ENCODE results near the gene STBD1. TPM values are rescaled to one million over a fixed set of nuclear protein-coding genes. Genes with fewer than 3 reads are reported as not detected.

Gene STBD1
- total and polyA plus RNA-seq, 4 donors: 10.3 to 42.5 (median 30.3) TPM

- no peak for TF ChIP-seq JUND (IDR thresholded peaks at IDR 0.05)
- TF ChIP-seq SP1 (IDR thresholded peaks at IDR 0.05): no peak
- TF ChIP-seq, protein P1, sequence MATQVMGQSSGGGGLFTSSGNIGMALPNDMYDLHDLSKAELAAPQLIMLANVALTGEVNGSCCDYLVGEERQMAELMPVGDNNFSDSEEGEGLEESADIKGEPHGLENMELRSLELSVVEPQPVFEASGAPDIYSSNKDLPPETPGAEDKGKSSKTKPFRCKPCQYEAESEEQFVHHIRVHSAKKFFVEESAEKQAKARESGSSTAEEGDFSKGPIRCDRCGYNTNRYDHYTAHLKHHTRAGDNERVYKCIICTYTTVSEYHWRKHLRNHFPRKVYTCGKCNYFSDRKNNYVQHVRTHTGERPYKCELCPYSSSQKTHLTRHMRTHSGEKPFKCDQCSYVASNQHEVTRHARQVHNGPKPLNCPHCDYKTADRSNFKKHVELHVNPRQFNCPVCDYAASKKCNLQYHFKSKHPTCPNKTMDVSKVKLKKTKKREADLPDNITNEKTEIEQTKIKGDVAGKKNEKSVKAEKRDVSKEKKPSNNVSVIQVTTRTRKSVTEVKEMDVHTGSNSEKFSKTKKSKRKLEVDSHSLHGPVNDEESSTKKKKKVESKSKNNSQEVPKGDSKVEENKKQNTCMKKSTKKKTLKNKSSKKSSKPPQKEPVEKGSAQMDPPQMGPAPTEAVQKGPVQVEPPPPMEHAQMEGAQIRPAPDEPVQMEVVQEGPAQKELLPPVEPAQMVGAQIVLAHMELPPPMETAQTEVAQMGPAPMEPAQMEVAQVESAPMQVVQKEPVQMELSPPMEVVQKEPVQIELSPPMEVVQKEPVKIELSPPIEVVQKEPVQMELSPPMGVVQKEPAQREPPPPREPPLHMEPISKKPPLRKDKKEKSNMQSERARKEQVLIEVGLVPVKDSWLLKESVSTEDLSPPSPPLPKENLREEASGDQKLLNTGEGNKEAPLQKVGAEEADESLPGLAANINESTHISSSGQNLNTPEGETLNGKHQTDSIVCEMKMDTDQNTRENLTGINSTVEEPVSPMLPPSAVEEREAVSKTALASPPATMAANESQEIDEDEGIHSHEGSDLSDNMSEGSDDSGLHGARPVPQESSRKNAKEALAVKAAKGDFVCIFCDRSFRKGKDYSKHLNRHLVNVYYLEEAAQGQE (IDR thresholded peaks at IDR 0.05): no peak
- no peak for TF ChIP-seq HNF4A (conservative IDR thresholded peaks at IDR 0.05)
- no peak for TF ChIP-seq HNF4G (IDR thresholded peaks at IDR 0.05)
- TF ChIP-seq TAF1 (conservative IDR thresholded peaks at IDR 0.05): no peak
- TF ChIP-seq, protein P2, sequence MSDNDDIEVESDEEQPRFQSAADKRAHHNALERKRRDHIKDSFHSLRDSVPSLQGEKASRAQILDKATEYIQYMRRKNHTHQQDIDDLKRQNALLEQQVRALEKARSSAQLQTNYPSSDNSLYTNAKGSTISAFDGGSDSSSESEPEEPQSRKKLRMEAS (IDR thresholded peaks at IDR 0.05): no peak
- no peak for TF ChIP-seq YY1 (IDR thresholded peaks at IDR 0.05)
- TF ChIP-seq RXRA (IDR thresholded peaks at IDR 0.05): no peak
- no peak for TF ChIP-seq GABPA (IDR thresholded peaks at IDR 0.05 in 1 of 2, conservative IDR thresholded peaks at IDR 0.05 in 1 of 2)
- TF ChIP-seq ATF3 (IDR thresholded peaks at IDR 0.05): no peak
- TF ChIP-seq FOXA1 (IDR thresholded peaks at IDR 0.05): no peak
- no peak for TF ChIP-seq CTCF (IDR thresholded peaks at IDR 0.05; ENCODE audit: low read depth, low read length, missing input control)
- TF ChIP-seq ZBTB33 (IDR thresholded peaks at IDR 0.05): no peak
- no peak for TF ChIP-seq EGR1 (IDR thresholded peaks at IDR 0.05; ENCODE audit: low read depth in 2 of 2)
- TF ChIP-seq FOXA2 (IDR thresholded peaks at IDR 0.05): no peak
- peaks cover 0 to 17% (median 5%) of the 10 kb centered on the region in 4 donors for H3K4me1 ChIP-seq (ENCODE audit: control insufficient read depth in 4 of 4, insufficient read depth in 4 of 4, low read length in 3 of 4)
- WGBS: 93% methylated on average over 1 of the region's 1 CpG
These were observed 9.6 kb downstream of the STBD1 start for GRCh38 chr4:76316131-76316530.

GRCh38 chr4:76322236-76322635 lies 15.7 kb downstream of the STBD1 start:
- H3K4me3 ChIP-seq (ENCODE audit: low read depth in 1 of 3, low read length in 3 of 3): no peak overlapping the region
- H3K36me3 ChIP-seq (ENCODE audit: control insufficient read depth in 4 of 4, insufficient read depth in 3 of 4, low read depth in 1 of 4, low read length in 3 of 4): no peaks in the 10 kb centered on the region
- H3K27ac ChIP-seq (ENCODE audit: low read depth in 1 of 2, low read length in 2 of 2): no peak overlapping the region
- no peak overlapping the region for H3K9ac ChIP-seq (ENCODE audit: low read depth in 1 of 2, low read length in 2 of 2)
- whole genome bisulfite sequencing: 88% methylated on average over 3 of the region's 3 CpGs
- no peak for DNase-seq (ENCODE audit: low spot score)
- H3K4me1 ChIP-seq (ENCODE audit: control insufficient read depth in 4 of 4, insufficient read depth in 4 of 4, low read length in 3 of 4): no peaks in the 10 kb centered on the region
- H3K27me3 ChIP-seq (ENCODE audit: control insufficient read depth in 4 of 4, insufficient read depth in 4 of 4, low read length in 3 of 4): no peaks in the 10 kb centered on the region
- peaks cover 4 to 9% (median 7%) of the 10 kb centered on the region in 4 donors for H3K9me3 ChIP-seq (ENCODE audit: control insufficient read depth in 4 of 4, low read length in 3 of 4)
- TF ChIP-seq RXRA (IDR thresholded peaks at IDR 0.05) (no peak), TAF1 (conservative IDR thresholded peaks at IDR 0.05) (no peak), JUND (IDR thresholded peaks at IDR 0.05) (no peak), NR2F2 (IDR thresholded peaks at IDR 0.05) (no peak), FOXA2 (IDR thresholded peaks at IDR 0.05) (no peak), RAD21 (IDR thresholded peaks at IDR 0.05) (no peak), SP1 (IDR thresholded peaks at IDR 0.05) (no peak), EGR1 (IDR thresholded peaks at IDR 0.05; ENCODE audit: low read depth in 2 of 2) (no peak), GABPA (IDR thresholded peaks at IDR 0.05 in 1 of 2, conservative IDR thresholded peaks at IDR 0.05 in 1 of 2) (no peak), ATF3 (IDR thresholded peaks at IDR 0.05) (no peak), ZBTB33 (IDR thresholded peaks at IDR 0.05) (no peak)
- TF ChIP-seq, protein P1 (IDR thresholded peaks at IDR 0.05): no peak

More at GRCh38 chr4:76316131-76316530, 9.6 kb downstream of the STBD1 start:
- H3K27ac ChIP-seq (ENCODE audit: low read depth in 1 of 2, low read length in 2 of 2): no peak overlapping the region
- H3K4me3 ChIP-seq (ENCODE audit: low read depth in 1 of 3, low read length in 3 of 3): no peak overlapping the region
- no peaks in the 10 kb centered on the region for H3K36me3 ChIP-seq (ENCODE audit: control insufficient read depth in 4 of 4, insufficient read depth in 3 of 4, low read depth in 1 of 4, low read length in 3 of 4)
- peaks cover 0 to 4% (median 0%) of the 10 kb centered on the region in 4 donors for H3K9me3 ChIP-seq (ENCODE audit: control insufficient read depth in 4 of 4, low read length in 3 of 4)
- DNase-seq (ENCODE audit: low spot score): no peak
- no peak overlapping the region for H3K9ac ChIP-seq (ENCODE audit: low read depth in 1 of 2, low read length in 2 of 2)
- H3K27me3 ChIP-seq (ENCODE audit: control insufficient read depth in 4 of 4, insufficient read depth in 4 of 4, low read length in 3 of 4): no peaks in the 10 kb centered on the region

Measured in liver (tissue), 9 donors.